Measurements from ENCODE around the gene ACADVL. TPM values are rescaled to one million over a fixed set of nuclear protein-coding genes. Genes with fewer than 3 reads are reported as not detected.

ACADVL gene
- total and polyA plus RNA-seq, 2 of the 4 experiments (the other 2 are of a cell fraction), result 139 to 752 TPM

DNA sequence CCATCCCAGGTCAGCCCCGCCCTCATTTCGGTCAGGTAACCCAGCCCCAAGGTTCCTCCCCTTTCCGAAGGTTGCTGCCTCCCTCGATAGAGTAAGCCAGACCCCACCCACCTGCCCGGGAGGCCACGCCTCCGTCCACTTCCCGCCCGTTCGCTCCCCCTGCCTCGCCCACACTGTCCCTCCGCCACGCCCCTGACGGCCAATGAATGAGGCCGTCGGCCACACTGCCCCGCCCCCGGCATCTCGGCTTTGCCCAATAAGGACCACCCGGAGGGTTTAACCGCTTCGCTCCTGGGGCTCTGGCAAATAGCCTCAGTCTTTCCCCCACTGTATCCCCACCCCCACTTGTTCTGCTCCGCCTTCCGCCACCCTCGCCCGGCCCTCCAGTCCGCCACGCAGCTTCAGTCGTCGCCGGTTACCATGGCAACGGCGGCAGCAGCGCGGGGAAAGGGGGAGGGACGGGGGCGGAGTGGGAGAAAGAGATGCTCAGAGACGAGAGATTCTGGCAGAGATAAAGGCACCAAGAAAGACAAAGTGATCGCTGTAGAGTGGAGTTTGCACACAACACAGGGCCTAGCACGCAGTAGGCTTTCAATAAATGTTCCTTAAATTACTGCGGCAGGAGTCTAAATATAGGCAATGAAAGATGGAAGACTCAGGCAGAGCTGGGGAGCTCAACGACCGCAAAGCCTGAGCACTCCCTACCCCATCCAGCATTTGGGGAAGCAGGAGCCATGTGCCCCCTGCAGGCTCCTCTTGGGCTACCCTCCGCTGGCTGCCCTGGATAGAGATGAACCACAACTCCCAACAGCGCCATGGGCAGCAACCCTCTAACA lies 5.2 kb upstream of the ACADVL start (continued):
- TF ChIP-seq MAFK (IDR thresholded peaks at IDR 0.05; ENCODE audit: low read depth, low read length) (no peak), RAD21 (IDR thresholded peaks at IDR 0.05; ENCODE audit: low read length) (peak; percentile 52), RFX5 (IDR thresholded peaks at IDR 0.05; ENCODE audit: low read depth, low read length) (peak; percentile 84), FOS (IDR thresholded peaks at IDR 0.05; ENCODE audit: low read depth, low read length) (no peak)

DNA sequence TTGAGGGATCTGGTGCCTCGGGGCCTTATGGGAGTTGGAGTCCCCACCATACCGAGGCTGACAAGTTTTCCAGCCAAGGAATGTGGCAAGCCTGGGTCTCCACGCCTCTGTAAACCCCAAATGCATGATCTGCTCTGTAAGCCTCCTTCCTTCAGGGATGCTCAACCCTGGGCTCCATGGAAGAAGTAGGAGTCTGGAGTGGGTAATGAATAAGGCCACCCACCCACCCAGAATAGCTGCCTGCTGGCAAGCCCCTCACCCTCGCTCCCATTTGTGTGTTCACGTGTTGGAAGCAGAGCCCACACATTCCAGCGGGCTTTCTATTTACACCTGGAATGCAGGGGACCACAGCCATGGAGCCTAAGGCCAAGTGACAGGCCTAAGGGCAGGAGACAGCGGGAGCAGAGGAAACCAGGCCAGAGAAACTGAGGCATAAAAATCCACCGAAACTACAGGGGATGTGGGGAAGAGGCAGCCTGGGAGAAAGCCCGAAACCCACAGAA lies 4.6 kb upstream of the ACADVL start:
- Histone ChIP-seq H2BK120ac (ENCODE audit: low read depth, low read length) (no peak overlapping the region), H2BK5ac (ENCODE audit: low read depth, low read length, poor library complexity, severe bottlenecking) (peak overlapping the region; percentile 31), H3K56ac (ENCODE audit: extremely low read depth, insufficient read depth, low read length) (no peak overlapping the region), H3K14ac (replicated peaks; ENCODE audit: low read depth, low read length) (peak overlapping the region; percentile 24; the same call in 1 of the 2 replicates), H3K9ac (ENCODE audit: low read depth, low read length) (peak overlapping the region; percentile 37), H4K5ac (ENCODE audit: low read depth, low read length) (no peak overlapping the region), H2AK5ac (ENCODE audit: low read depth, low read length) (peak overlapping the region; percentile 56), H2AK9ac (replicated peaks; ENCODE audit: low read depth, low read length, poor library complexity) (peak overlapping the region; percentile 92), H3K4me2 (ENCODE audit: low read depth, low read length) (peak overlapping the region; percentile 45), H4K8ac (ENCODE audit: low read depth in 2 of 2, low read length in 2 of 2) (peak overlapping the region in 1 of 2 experiments; percentile 11; a peak in 1 of 4 replicates), H3K4me1 (ENCODE audit: control insufficient read depth, insufficient read depth, low read length) (peaks cover 21% of the 10 kb centered on the region), H3K18ac (ENCODE audit: low read depth, low read length) (no peak overlapping the region), H3K23ac (ENCODE audit: low read depth, low read length) (peak overlapping the region; percentile 82; the same call in 1 of the 2 replicates), H3K27ac (ENCODE audit: insufficient read depth, low read length) (peak overlapping the region; percentile 46), H3K9me1 (ENCODE audit: insufficient read depth, low read length) (peaks cover 21% of the 10 kb centered on the region), H4K20me1 (ENCODE audit: insufficient read depth, low read length) (peaks cover 58% of the 10 kb centered on the region), H3K36me3 (ENCODE audit: control insufficient read depth, insufficient read depth, low read length) (no peaks in the 10 kb centered on the region), H4K91ac (ENCODE audit: insufficient read depth, low read depth, low read length) (no peak overlapping the region; the same call in 1 of the 2 replicates), H3K4me3 (ENCODE audit: insufficient read depth, low read depth, low read length) (peak overlapping the region; percentile 5), H3K9me3 (ENCODE audit: control insufficient read depth, insufficient read depth, low read length) (no peaks in the 10 kb centered on the region), H2BK20ac (ENCODE audit: low read depth, low read length) (no peak overlapping the region), H3K27me3 (ENCODE audit: control insufficient read depth, insufficient read depth, low read length) (no peaks in the 10 kb centered on the region), H2AFZ (replicated peaks; ENCODE audit: low read length, poor library complexity) (peak overlapping the region; percentile 73), H3K79me1 (ENCODE audit: low read depth in 1 of 2, low read length in 2 of 2) (peaks cover 4 to 78% of the 10 kb centered on the region in 2 experiments; a peak in 3 of 4 replicates), H2BK15ac (ENCODE audit: low read depth, low read length) (0 out of 3 replicates have a peak overlapping the region, but pooled peaks have one; percentile 6), H3K4ac (ENCODE audit: low read depth, low read length) (peak overlapping the region; percentile 62)
- dilution Hi-C loops (cut with HindIII; ENCODE audit: low sequenced_read_pairs, unreplicated experiment) (no loop called here), in situ Hi-C loops (cut with MboI; ENCODE audit: low sequenced_read_pairs) (no loop called here), intact Hi-C loops (cut with micrococcal nuclease) (no loop called here)
- WGBS, 2 experiments (ENCODE audit: extremely low coverage in 2 of 2, insufficient read length in 1 of 2), result 0% methylated on average over 4 of the region's 9 CpGs; no CpG with 5 or more reads in 1 of the 2 experiments
- DNase-seq (no peak), ATAC-seq (ENCODE audit: low read depth) (no peak)
- POLR2A ChIA-PET (ENCODE audit: unreplicated experiment), result no interaction called here
- CTCF ChIA-PET, result interaction anchor here (0.8 to 1.1 kb wide), 2 partner anchors 170 to 304 kb away, joined by 3 to 6 read pairs; no protein-coding TSS in a partner anchor
- no peak for TF ChIP-seq BHLHE40 (IDR thresholded peaks at IDR 0.05; ENCODE audit: low read depth, low read length)
- TF ChIP-seq RCOR1 (IDR thresholded peaks at IDR 0.05; ENCODE audit: insufficient replicate concordance, low read length), result no peak
- no peak for TF ChIP-seq NFE2L2 (IDR thresholded peaks at IDR 0.05; ENCODE audit: low read depth, low read length)
- TF ChIP-seq CEBPB (IDR thresholded peaks at IDR 0.05; ENCODE audit: low read depth, low read length), result peak; percentile 43; the same call in 1 of the 2 replicates
- TF ChIP-seq FOS (IDR thresholded peaks at IDR 0.05; ENCODE audit: low read depth, low read length), result no peak
- TF ChIP-seq MXI1 (IDR thresholded peaks at IDR 0.05; ENCODE audit: borderline replicate concordance, low read depth, low read length), result peak; percentile 83; the same call in 1 of the 2 replicates
- no TSS peak for BruUV-seq (replicated peaks)

All from IMR-90 (cell line).